Activated CD8-positive, alpha-beta memory T cell treated with anti-CD3 and anti-CD28 coated beads for 24 hours (primary cell): ENCODE data around the gene PROC.
A peak's percentile ranks its signal among the peaks of the same experiment; 100 is the strongest.

Experiments used
- DNase-seq: peaks from one replicate; pipeline ENCODE4 v3.0.0-alpha.2; 2020

PROC gene

DNA sequence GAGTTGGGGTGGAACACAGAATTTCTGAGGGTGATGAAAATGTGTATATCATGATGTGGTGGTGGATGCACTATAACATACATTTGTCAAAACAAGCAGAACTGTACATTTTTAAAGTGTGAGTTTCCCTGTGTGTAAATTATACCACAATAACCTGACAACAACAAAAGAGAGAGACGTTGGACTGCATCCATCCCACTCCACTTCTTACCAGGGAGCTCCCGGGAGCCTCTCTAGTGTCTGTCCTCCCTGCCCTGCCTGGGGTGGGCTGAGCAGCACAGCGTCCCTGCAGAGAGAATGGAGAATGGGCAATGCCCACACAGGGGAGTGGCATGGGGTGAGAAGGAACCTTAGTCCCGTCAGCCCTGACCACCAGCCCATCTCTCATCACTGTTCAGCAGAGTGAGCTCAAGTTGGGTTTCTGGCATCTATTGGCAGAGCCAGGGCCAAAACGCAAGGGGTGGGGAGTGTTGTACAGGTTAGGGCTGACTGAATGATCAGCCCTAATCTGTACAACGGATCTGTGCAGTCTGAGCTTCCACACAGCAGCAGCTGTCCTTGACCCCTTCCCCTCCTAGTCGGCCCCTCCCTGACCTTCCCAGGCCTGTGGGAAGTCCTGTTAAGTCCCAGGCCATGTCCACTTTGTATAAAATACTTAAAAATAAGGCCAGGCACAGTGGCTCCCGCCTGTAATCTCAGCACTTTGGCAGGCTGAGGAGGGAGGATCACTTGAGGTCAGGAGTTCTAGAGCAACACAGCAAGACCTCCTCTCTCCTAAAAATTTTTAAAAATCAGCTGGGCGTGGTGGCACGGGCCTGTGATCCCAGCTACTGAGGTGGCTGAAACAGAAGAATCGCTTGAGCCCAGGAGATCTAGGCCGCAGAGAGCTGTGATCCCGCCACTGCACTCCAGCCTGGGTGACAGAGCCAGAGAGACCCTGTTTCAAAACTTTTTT lies 3.3 kb upstream of the PROC start:
- DNase-seq = no peak

DNA sequence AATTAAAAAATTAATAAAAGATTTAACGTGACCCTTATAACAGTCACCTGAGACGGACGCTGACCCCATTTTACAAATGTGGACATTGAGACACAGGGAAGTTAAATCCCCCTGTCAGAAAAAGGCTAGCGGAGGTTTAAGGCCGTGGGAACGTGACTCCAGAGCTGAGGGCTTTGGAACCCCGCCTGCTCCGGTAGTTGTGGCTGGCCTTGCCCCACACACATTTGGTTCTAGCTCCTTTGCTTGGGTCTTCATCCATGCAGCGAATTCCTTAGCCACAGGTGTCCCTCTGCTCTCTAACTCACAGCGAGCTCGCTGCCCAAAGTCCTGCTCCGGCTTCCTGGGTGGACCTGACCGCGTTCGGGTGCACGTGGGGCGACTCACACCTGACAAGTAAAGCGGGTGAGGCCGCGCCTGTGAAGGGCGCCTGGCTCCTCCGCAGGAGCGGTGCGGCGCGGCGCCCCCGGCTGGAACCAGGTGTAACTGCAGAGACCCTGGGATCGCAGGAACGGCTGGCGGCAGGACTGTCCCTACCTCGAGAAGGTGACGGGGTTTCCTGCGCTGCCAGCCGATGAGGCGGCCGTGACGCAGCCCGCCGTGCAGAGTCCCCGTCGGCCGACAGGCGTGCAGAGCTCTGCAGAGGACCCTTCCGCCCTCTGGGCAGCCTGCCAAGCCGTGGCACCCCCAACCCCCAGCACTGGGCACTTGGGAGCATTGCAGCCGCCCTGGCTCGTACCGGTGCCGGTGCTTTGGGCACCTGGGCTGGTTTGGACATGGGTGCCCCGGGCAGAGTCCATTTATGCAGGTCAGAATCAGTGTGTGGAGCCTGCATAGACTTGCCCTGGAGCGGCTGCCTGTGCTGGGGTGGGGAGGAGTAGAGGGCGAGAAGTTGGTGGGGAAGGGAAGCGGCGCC lies 2.4 kb upstream of the PROC start:
- peak; percentile 88 for DNase-seq

- DNase-seq = no peak
Observed at GRCh38 chr2:127416506-127417001, 1.7 kb upstream of the PROC start.

- DNase-seq = no peak
Observed at GRCh38 chr2:127417406-127417805, 821 bp upstream of the PROC start.

- DNase-seq = no peak
Observed at GRCh38 chr2:127419112-127419430, 844 bp downstream of the PROC start.

- no peak for DNase-seq
Observed at GRCh38 chr2:127419448-127420038, 1.3 kb downstream of the PROC start.

GRCh38 chr2:127420039-127420864 lies 2.0 kb downstream of the PROC start:
- peak; percentile 51 for DNase-seq

- DNase-seq = peak; percentile 47
Observed at GRCh38 chr2:127421116-127421800, 3.0 kb downstream of the PROC start.

DNA sequence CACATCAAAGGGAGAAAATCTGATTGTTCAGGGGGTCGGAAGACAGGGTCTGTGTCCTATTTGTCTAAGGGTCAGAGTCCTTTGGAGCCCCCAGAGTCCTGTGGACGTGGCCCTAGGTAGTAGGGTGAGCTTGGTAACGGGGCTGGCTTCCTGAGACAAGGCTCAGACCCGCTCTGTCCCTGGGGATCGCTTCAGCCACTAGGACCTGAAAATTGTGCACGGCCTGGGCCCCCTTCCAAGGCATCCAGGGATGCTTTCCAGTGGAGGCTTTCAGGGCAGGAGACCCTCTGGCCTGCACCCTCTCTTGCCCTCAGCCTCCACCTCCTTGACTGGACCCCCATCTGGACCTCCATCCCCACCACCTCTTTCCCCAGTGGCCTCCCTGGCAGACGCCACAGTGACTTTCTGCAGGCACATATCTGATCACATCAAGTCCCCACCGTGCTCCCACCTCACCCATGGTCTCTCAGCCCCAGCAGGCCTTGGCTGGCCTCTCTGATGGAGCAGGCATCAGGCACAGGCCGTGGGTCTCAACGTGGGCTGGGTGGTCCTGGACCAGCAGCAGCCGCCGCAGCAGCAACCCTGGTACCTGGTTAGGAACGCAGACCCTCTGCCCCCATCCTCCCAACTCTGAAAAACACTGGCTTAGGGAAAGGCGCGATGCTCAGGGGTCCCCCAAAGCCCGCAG lies 3.8 kb downstream of the PROC start:
- DNase-seq = peak; percentile 53

DNA sequence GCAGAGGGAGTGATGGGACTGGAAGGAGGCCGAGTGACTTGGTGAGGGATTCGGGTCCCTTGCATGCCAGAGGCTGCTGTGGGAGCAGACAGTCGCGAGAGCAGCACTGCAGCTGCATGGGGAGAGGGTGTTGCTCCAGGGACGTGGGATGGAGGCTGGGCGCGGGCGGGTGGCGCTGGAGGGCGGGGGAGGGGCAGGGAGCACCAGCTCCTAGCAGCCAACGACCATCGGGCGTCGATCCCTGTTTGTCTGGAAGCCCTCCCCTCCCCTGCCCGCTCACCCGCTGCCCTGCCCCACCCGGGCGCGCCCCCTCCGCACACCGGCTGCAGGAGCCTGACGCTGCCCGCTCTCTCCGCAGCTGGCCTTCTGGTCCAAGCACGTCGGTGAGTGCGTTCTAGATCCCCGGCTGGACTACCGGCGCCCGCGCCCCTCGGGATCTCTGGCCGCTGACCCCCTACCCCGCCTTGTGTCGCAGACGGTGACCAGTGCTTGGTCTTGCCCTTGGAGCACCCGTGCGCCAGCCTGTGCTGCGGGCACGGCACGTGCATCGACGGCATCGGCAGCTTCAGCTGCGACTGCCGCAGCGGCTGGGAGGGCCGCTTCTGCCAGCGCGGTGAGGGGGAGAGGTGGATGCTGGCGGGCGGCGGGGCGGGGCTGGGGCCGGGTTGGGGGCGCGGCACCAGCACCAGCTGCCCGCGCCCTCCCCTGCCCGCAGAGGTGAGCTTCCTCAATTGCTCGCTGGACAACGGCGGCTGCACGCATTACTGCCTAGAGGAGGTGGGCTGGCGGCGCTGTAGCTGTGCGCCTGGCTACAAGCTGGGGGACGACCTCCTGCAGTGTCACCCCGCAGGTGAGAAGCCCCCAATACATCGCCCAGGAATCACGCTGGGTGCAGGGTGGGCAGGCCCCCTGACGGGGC lies 4.6 kb downstream of the PROC start:
- DNase-seq = peak; percentile 65

DNA sequence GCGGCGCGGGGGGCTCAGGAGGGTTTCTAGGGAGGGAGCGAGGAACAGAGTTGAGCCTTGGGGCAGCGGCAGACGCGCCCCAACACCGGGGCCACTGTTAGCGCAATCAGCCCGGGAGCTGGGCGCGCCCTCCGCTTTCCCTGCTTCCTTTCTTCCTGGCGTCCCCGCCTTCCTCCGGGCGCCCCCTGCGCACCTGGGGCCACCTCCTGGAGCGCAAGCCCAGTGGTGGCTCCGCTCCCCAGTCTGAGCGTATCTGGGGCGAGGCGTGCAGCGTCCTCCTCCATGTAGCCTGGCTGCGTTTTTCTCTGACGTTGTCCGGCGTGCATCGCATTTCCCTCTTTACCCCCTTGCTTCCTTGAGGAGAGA lies 5.2 kb downstream of the PROC start:
- no peak for DNase-seq

DNA sequence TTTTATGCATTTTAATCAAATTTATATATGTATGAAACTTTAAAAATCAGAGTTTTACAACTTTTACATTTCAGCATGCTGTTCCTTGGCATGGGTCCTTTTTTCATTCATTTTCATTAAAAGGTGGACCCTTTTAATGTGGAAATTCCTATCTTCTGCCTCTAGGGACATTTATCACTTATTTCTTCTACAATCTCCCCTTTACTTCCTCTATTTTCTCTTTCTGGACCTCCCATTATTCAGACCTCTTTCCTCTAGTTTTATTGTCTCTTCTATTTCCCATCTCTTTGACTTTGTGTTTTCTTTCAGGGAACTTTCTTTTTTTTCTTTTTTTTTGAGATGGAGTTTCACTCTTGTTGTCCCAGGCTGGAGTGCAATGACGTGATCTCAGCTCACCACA lies 5.7 kb downstream of the PROC start:
- no peak for DNase-seq

DNA sequence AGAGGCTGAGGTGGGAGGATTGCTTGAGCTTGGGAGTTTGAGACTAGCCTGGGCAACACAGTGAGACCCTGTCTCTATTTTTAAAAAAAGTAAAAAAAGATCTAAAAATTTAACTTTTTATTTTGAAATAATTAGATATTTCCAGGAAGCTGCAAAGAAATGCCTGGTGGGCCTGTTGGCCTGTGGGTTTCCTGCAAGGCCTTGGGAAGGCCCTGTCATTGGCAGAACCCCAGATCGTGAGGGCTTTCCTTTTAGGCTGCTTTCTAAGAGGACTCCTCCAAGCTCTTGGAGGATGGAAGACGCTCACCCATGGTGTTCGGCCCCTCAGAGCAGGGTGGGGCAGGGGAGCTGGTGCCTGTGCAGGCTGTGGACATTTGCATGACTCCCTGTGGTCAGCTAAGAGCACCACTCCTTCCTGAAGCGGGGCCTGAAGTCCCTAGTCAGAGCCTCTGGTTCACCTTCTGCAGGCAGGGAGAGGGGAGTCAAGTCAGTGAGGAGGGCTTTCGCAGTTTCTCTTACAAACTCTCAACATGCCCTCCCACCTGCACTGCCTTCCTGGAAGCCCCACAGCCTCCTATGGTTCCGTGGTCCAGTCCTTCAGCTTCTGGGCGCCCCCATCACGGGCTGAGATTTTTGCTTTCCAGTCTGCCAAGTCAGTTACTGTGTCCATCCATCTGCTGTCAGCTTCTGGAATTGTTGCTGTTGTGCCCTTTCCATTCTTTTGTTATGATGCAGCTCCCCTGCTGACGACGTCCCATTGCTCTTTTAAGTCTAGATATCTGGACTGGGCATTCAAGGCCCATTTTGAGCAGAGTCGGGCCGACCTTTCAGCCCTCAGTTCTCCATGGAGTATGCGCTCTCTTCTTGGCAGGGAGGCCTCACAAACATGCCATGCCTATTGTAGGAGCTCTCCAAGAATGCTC lies 6.6 kb downstream of the PROC start:
- DNase-seq = peak; percentile 54

GRCh38 chr2:127425540-127426490 lies 7.6 kb downstream of the PROC start:
- peak; percentile 41 for DNase-seq

DNA sequence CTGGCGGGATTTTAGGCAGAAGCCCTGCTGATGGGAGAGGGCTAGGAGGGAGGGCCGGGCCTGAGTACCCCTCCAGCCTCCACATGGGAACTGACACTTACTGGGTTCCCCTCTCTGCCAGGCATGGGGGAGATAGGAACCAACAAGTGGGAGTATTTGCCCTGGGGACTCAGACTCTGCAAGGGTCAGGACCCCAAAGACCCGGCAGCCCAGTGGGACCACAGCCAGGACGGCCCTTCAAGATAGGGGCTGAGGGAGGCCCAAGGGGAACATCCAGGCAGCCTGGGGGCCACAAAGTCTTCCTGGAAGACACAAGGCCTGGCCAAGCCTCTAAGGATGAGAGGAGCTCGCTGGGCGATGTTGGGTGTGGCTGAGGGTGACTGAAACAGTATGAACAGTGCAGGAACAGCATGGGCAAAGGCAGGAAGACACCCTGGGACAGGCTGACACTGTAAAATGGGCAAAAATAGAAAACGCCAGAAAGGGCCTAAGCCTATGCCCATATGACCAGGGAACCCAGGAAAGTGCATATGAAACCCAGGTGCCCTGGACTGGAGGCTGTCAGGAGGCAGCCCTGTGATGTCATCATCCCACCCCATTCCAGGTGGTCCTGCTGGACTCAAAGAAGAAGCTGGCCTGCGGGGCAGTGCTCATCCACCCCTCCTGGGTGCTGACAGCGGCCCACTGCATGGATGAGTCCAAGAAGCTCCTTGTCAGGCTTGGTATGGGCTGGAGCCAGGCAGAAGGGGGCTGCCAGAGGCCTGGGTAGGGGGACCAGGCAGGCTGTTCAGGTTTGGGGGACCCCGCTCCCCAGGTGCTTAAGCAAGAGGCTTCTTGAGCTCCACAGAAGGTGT lies 8.5 kb downstream of the PROC start:
- DNase-seq = peak; percentile 53

GRCh38 chr2:127427376-127428056 lies 9.3 kb downstream of the PROC start:
- DNase-seq = peak; percentile 40
